SU-DHL-6 (cell line): ENCODE measurements around the gene OR13F1.

Experiments used
- CTCF ChIP-seq: fragments of 200-600 bp; sonication (generic); IDR thresholded peaks from one replicate; pipeline ENCODE4 v1.5.1; 2017; ENCODE audit warnings: antibody characterized with exemption, mild to moderate bottlenecking, low read length, moderate library complexity; ENCODE audit not compliant: insufficient read depth, poor library complexity, severe bottlenecking
- EZH2phosphoT487 ChIP-seq: fragments of 200-600 bp; sonication (generic), shearing (Covaris generic); conservative IDR thresholded peaks from 2 replicates; pipeline ENCODE4 v1.6.1; 2018; ENCODE audit warnings: mild to moderate bottlenecking, antibody characterized with exemption, low read length, moderate library complexity, mixed read lengths

- TF ChIP-seq CTCF (no peak), EZH2phosphoT487 (no peak)
Observed at GRCh38 chr9:104514901-104515300, 10.8 kb downstream of the OR13F1 start.
